PC-9 (cell line): ENCODE results near the gene HBQ1. TPM values are rescaled to one million over a fixed set of nuclear protein-coding genes. Genes with fewer than 3 reads are reported as not detected.

Experiments used
- BruUV-seq: library from RNA; stranded (reverse); fragments of 400-500 nt; replicated peaks from 2 replicates; lab custom pipeline; 2021; lab: Mats Ljungman, UMichigan
- CTCF ChIA-PET: fragments of 300-600 bp; sonication (Branson Sonifier 250); formaldehyde crosslinking; loops from one replicate; lab custom pipeline; 2022; ENCODE audit warnings: antibody characterized with exemption; lab: Charles Lee
- POLR2A ChIA-PET: fragments of 300-600 bp; sonication (Branson Sonifier 250); formaldehyde crosslinking; loops from one replicate; lab custom pipeline; 2022; ENCODE audit warnings: antibody characterized with exemption; ENCODE audit not compliant: unreplicated experiment; lab: Charles Lee
- DNase-seq, 2 experiments: peaks; one replicate each; pipeline versions ENCODE4 v3.0.0 to v3.0.0-alpha.2; 2015 to 2022; ENCODE audit warnings: mixed read lengths in 1 of 2
- H2AFZ ChIP-seq: fragments of 200-600 bp; sonication (generic); 2 replicates; pipeline ENCODE4 v1.8.1; 2017; ENCODE audit warnings: antibody characterized with exemption
- H3F3A ChIP-seq: fragments of 200-600 bp; sonication (generic); 2 replicates; pipeline ENCODE4 v1.8.1; 2017; ENCODE audit warnings: antibody characterized with exemption, mild to moderate bottlenecking, low read depth; ENCODE audit not compliant: insufficient read depth
- H3K27ac ChIP-seq: fragments of 200-600 bp; sonication (generic); 2 replicates; pipeline ENCODE4 v1.6.1; 2016; ENCODE audit warnings: mixed run types
- H3K27me3 ChIP-seq: fragments of 200-600 bp; sonication (generic); 2 replicates; pipeline ENCODE4 v1.6.1; 2016; ENCODE audit warnings: low read depth, mixed run types; ENCODE audit not compliant: insufficient read depth
- H3K36me3 ChIP-seq: fragments of 200-600 bp; sonication (generic); 2 replicates; pipeline ENCODE4 v1.6.1; 2016; ENCODE audit warnings: low read depth, mixed run types
- H3K4me1 ChIP-seq: fragments of 200-600 bp; sonication (generic); replicated peaks from 2 replicates; pipeline ENCODE4 v1.6.1; 2016; ENCODE audit warnings: mixed run types; ENCODE audit not compliant: insufficient read depth
- H3K4me2 ChIP-seq: fragments of 200-600 bp; sonication (generic); 2 replicates; pipeline ENCODE4 v1.6.1; 2017; ENCODE audit warnings: mixed run types
- H3K4me3 ChIP-seq: fragments of 200-600 bp; sonication (generic); 2 replicates; pipeline ENCODE4 v1.6.1; 2016; ENCODE audit warnings: mixed run types
- H3K79me2 ChIP-seq: fragments of 200-600 bp; sonication (generic); 2 replicates; pipeline ENCODE4 v1.6.1; 2017; ENCODE audit warnings: low read depth, mixed run types
- H3K9me2 ChIP-seq: fragments of 200-600 bp; sonication (generic); 2 replicates; pipeline ENCODE4 v1.8.1; 2017; ENCODE audit warnings: mild to moderate bottlenecking; ENCODE audit not compliant: insufficient read depth
- H3K9me3 ChIP-seq: fragments of 200-600 bp; sonication (generic); 2 replicates; pipeline ENCODE4 v1.8.1; 2016; ENCODE audit warnings: low read depth; ENCODE audit not compliant: insufficient read depth
- H4K20me1 ChIP-seq: fragments of 200-600 bp; sonication (generic); 2 replicates; pipeline ENCODE4 v1.8.1; 2017; ENCODE audit not compliant: insufficient read depth
- EZH2 ChIP-seq: fragments of 200-600 bp; sonication (generic); IDR thresholded peaks from 2 replicates; pipeline ENCODE4 v1.8.0; 2017; ENCODE audit warnings: antibody characterized with exemption, low read depth
- intact Hi-C: fragments of 100-400 bp; cut with micrococcal nuclease; formaldehyde crosslinking; loops from one replicate; pipeline ENCODE4 v1.10.0; 2022; ENCODE audit not compliant: unreplicated experiment
- total RNA-seq: library from RNA; stranded (reverse); gene quantifications from 2 replicates; pipeline ENCODE4 v1.2.3, GENCODE V29; 2021
- TF ChIP-seq, protein P1 (sequence below): fragments of 200-600 bp; sonication (generic); conservative IDR thresholded peaks from 2 replicates; pipeline ENCODE4 v1.6.1; 2017; ENCODE audit warnings: mixed run types, antibody characterized with exemption, mild to moderate bottlenecking, moderate library complexity

Gene HBQ1
- total RNA-seq, 1 experiment from 2014 or later = not detected

DNA sequence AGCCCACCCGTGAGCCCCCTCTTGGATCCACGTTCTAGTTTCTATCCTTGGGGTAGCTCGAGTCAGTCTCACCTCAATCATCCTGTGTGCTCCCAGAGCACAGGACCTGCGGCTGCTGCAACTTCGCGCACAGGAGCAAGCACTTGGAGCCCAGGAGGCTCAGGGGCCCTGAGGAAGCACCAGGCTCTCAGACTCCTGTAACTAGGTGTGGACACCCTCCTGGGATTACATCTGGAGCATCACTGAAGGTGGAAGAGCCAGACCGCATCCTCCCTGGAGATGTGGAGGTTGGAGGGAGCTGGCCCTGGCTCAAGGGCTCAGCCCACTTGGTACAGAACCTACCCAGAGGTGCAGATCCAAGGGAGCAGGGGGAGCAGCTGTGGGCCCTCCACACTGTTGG, 2.7 kb downstream of the HBQ1 start:
- Histone ChIP-seq H3K4me1 (no peaks in the 10 kb centered on the region), H3K4me3 (no peak overlapping the region), H3F3A (peaks cover 18% of the 10 kb centered on the region; the same call in 1 of the 2 replicates), H3K27ac (no peak overlapping the region), H3K9me3 (no peaks in the 10 kb centered on the region), H2AFZ (no peak overlapping the region), H4K20me1 (peaks cover 3% of the 10 kb centered on the region; the same call in 1 of the 2 replicates), H3K79me2 (no peaks in the 10 kb centered on the region), H3K36me3 (no peaks in the 10 kb centered on the region), H3K9me2 (no peaks in the 10 kb centered on the region), H3K27me3 (no peaks in the 10 kb centered on the region), H3K4me2 (no peak overlapping the region)
- ChIA-PET CTCF (interaction anchor here (0.6 to 0.7 kb wide), 2 partner anchors 72 to 76 kb away, joined by 3 to 6 read pairs; no protein-coding TSS in a partner anchor), POLR2A (no interaction called here)
- DNase-seq = no peak
- intact Hi-C loops = no loop called here
- TF ChIP-seq EZH2 = no peak
- TF ChIP-seq, protein P1, sequence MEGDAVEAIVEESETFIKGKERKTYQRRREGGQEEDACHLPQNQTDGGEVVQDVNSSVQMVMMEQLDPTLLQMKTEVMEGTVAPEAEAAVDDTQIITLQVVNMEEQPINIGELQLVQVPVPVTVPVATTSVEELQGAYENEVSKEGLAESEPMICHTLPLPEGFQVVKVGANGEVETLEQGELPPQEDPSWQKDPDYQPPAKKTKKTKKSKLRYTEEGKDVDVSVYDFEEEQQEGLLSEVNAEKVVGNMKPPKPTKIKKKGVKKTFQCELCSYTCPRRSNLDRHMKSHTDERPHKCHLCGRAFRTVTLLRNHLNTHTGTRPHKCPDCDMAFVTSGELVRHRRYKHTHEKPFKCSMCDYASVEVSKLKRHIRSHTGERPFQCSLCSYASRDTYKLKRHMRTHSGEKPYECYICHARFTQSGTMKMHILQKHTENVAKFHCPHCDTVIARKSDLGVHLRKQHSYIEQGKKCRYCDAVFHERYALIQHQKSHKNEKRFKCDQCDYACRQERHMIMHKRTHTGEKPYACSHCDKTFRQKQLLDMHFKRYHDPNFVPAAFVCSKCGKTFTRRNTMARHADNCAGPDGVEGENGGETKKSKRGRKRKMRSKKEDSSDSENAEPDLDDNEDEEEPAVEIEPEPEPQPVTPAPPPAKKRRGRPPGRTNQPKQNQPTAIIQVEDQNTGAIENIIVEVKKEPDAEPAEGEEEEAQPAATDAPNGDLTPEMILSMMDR = no peak
- no TSS peak for BruUV-seq

DNA sequence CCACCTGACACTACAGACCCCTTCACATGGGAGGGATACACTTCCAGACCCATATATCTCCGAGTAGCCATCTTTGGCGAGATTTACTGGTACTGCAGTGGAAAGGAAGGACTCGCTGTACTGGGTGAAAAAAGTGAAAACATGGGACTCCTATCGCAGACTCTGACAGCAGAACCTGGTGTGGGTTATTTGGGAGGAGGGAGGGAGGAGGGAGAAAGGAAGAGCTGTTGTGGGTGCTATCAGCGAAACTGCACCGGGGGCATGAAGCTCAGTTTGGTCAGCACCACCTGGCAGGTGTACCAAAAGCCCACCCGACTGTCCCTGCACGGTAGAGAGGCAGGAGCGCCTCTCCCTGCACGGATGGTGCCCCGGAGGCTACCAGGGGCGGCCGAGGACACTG, 5.0 kb downstream of the HBQ1 start:
- no peaks in the 10 kb centered on the region for H3K9me3 ChIP-seq
- H3K9me2 ChIP-seq = no peaks in the 10 kb centered on the region
- H4K20me1 ChIP-seq = no peaks in the 10 kb centered on the region; the same call in 1 of the 2 replicates
- TF ChIP-seq EZH2 = no peak
- TF ChIP-seq, protein P1 = no peak
- POLR2A ChIA-PET = interaction anchor here (0.6 kb wide), 1 partner anchor 1979 kb away, joined by 5 read pairs; no protein-coding TSS in a partner anchor
- intact Hi-C loops = no loop called here
- H3K4me2 ChIP-seq = no peak overlapping the region
- no TSS peak for BruUV-seq
- CTCF ChIA-PET = interaction anchor here (0.6 kb wide), 1 partner anchor 296 kb away, joined by 3 read pairs; no protein-coding TSS in a partner anchor
- H3K4me1 ChIP-seq = no peaks in the 10 kb centered on the region
- H3K4me3 ChIP-seq = no peak overlapping the region
- peaks cover 12% of the 10 kb centered on the region; the same call in 1 of the 2 replicates for H3F3A ChIP-seq
- no peaks in the 10 kb centered on the region for H3K79me2 ChIP-seq
- DNase-seq = no peak
- H3K36me3 ChIP-seq = no peaks in the 10 kb centered on the region
- H3K27me3 ChIP-seq = no peaks in the 10 kb centered on the region
- no peak overlapping the region for H3K27ac ChIP-seq
- H2AFZ ChIP-seq = no peak overlapping the region

DNA sequence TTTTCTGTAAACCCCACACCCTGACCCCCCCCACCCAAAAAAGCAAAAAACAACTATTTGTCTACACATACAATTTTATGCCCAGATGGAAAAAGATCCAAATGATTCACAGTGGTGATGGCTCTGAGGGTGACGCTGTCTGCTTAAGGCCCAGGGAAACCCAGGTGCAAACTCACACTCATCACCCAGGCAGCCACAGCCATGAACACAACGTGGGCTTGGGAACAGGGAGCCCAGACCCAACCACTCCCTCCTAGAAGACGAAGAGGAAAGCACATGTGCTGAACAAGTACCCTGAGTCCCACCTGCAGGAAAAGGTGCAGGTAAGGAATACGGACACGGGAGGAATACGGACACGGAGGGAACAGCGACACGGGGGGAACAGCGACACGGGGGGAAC, 5.4 kb downstream of the HBQ1 start:
- H3K9me2 ChIP-seq = no peaks in the 10 kb centered on the region
- H3K9me3 ChIP-seq = no peaks in the 10 kb centered on the region
- H2AFZ ChIP-seq = no peak overlapping the region
- H3K36me3 ChIP-seq = no peaks in the 10 kb centered on the region
- H3K79me2 ChIP-seq = no peaks in the 10 kb centered on the region
- no TSS peak for BruUV-seq
- H4K20me1 ChIP-seq = no peaks in the 10 kb centered on the region; the same call in 1 of the 2 replicates
- H3K4me3 ChIP-seq = no peak overlapping the region
- intact Hi-C loops = no loop called here
- DNase-seq = no peak
- ChIA-PET CTCF (interaction anchor here (0.6 kb wide), 1 partner anchor 296 kb away, joined by 3 read pairs; no protein-coding TSS in a partner anchor), POLR2A (interaction anchor here (0.6 kb wide), 1 partner anchor 1978 kb away, joined by 5 read pairs; no protein-coding TSS in a partner anchor)
- H3K27me3 ChIP-seq = no peaks in the 10 kb centered on the region
- no peak overlapping the region for H3K4me2 ChIP-seq
- no peak overlapping the region for H3K27ac ChIP-seq
- no peak for TF ChIP-seq EZH2
- TF ChIP-seq, protein P1 = no peak
- peaks cover 13% of the 10 kb centered on the region; the same call in 1 of the 2 replicates for H3F3A ChIP-seq
- H3K4me1 ChIP-seq = no peaks in the 10 kb centered on the region
